Nephron (organoid): ENCODE measurements around the gene DAZ4.
"Not testable (repeated sequence)": the region's sequence is repeated elsewhere in the genome, so short reads cannot be mapped to it uniquely, and the experiment has no call there.

ENCODE experiments used
- H3K27ac Mint-ChIP-seq, 3 experiments: 2 replicates each; pipeline ENCODE4 v1.8.0; 2020; ENCODE audit warnings: mixed read lengths in 3 of 3, mild to moderate bottlenecking in 2 of 3, moderate library complexity in 1 of 3
- H3K27me3 Mint-ChIP-seq: 2 replicates; pipeline ENCODE4 v1.8.0; 2021; ENCODE audit warnings: low read depth, mild to moderate bottlenecking, moderate library complexity, mixed read lengths
- H3K36me3 Mint-ChIP-seq: 2 replicates; pipeline ENCODE4 v1.8.0; 2020; ENCODE audit warnings: low read depth, mixed read lengths
- H3K4me1 Mint-ChIP-seq: 2 replicates; pipeline ENCODE4 v1.8.0; 2020; ENCODE audit warnings: mixed read lengths
- H3K4me3 Mint-ChIP-seq, 3 experiments: 2 replicates each; pipeline ENCODE4 v1.8.0; 2020; ENCODE audit warnings: mild to moderate bottlenecking in 3 of 3, mixed read lengths in 3 of 3, moderate library complexity in 2 of 3
- H3K9me3 Mint-ChIP-seq: 2 replicates; pipeline ENCODE4 v1.8.0; 2020; ENCODE audit warnings: mixed read lengths

Gene DAZ4, protein sequence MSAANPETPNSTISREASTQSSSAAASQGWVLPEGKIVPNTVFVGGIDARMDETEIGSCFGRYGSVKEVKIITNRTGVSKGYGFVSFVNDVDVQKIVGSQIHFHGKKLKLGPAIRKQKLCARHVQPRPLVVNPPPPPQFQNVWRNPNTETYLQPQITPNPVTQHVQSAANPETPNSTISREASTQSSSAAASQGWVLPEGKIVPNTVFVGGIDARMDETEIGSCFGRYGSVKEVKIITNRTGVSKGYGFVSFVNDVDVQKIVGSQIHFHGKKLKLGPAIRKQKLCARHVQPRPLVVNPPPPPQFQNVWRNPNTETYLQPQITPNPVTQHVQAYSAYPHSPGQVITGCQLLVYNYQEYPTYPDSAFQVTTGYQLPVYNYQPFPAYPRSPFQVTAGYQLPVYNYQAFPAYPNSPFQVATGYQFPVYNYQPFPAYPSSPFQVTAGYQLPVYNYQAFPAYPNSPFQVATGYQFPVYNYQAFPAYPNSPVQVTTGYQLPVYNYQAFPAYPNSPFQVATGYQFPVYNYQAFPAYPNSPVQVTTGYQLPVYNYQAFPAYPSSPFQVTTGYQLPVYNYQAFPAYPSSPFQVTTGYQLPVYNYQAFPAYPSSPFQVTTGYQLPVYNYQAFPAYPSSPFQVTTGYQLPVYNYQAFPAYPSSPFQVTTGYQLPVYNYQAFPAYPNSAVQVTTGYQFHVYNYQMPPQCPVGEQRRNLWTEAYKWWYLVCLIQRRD

DNA sequence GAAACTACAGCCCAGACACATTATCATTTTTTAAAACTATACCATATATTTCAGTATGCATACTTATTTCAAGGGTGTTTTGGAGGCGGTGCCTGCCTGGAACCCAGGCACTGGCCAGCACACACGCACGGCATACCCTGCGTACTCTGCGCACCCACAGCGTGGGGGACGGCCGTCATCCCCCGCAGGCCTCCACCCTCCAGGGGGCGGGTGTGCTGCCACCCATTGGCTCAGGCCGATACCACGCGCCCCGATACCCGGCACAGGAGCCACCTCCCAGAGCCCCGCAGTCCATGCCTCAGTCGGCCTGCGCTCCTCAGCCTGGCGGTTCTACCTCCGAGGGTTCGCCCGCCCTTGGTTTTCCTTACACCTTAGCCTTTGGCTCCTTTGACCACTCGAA is at the start of gene DAZ4:
Gene DAZ4, plus strand, starts transcription at position 301 of the 400 bp plus-strand sequence. CDS start 208 bp downstream, outside the sequence.
- H3K36me3 Mint-ChIP-seq, H3K27ac Mint-ChIP-seq, H3K4me1 Mint-ChIP-seq, H3K27me3 Mint-ChIP-seq, H3K4me3 Mint-ChIP-seq, H3K9me3 Mint-ChIP-seq: not testable (repeated sequence)

DNA sequence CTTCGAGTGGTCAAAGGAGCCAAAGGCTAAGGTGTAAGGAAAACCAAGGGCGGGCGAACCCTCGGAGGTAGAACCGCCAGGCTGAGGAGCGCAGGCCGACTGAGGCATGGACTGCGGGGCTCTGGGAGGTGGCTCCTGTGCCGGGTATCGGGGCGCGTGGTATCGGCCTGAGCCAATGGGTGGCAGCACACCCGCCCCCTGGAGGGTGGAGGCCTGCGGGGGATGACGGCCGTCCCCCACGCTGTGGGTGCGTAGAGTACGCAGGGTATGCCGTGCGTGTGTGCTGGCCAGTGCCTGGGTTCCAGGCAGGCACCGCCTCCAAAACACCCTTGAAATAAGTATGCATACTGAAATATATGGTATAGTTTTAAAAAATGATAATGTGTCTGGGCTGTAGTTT is 20.4 kb upstream of the DAZ4 start, which contains the start of gene DAZ3:
Gene DAZ3, minus strand, starts transcription at position 101 of the 400 bp plus-strand sequence. CDS start 208 bp downstream, outside the sequence.
- H3K27me3 Mint-ChIP-seq, H3K27ac Mint-ChIP-seq, H3K4me3 Mint-ChIP-seq, H3K36me3 Mint-ChIP-seq, H3K4me1 Mint-ChIP-seq, H3K9me3 Mint-ChIP-seq: not testable (repeated sequence)

DNA sequence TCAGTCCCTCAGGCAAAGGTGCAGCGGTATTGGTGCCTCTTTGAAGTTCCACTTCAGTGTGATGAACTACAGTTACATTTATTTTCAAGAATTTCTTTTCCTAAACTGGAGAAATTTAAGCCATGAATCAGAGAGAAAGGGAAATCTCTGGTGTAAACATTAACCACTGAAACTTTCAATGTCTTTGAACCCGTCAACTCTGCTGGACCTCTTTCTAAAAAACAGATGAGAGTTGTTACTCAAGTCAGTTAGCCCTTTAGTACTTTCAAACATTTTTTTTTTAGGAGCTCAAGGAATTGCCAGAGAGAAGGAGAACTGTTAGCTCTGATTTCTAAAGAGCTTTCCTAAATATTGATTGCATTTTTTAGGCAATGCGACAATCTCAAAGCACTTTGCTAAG is 11.9 kb upstream of the DAZ4 start:
- not testable (repeated sequence) for H3K36me3 Mint-ChIP-seq, H3K4me1 Mint-ChIP-seq, H3K27ac Mint-ChIP-seq, H3K27me3 Mint-ChIP-seq, H3K9me3 Mint-ChIP-seq, H3K4me3 Mint-ChIP-seq

DNA sequence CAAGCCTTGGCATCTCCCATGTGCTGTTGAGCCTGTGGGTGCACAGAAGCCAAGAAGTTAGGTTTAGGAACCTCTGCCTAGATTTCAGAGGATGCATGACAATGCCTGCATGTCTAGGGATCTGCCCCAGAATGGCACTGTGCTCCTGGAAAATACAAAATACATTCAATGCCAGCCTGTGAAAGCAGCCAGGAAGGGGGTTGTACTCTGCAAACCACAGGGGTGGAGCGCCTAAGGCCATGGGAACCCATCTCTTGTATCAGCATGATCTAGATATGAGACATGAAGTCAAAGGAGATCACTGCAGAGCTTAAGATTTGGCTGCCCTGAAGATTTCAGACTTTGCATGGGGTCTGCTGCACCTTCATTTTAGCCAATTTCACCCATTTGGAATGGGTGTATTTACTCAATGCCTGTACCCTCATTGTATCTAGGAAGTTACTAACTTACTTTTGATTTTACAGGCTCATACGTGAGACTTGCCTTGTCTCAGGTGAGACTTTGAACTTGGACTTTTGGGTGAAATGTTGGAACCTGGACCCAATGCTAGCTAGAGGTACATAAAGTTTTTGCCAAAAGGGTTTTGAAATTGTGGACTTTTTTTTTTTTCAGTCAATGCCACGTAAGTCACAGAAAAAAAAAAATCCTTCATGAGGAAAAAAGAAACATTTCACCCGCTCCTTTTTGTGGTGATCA is 9.4 kb upstream of the DAZ4 start:
- H3K4me1 Mint-ChIP-seq, H3K9me3 Mint-ChIP-seq, H3K36me3 Mint-ChIP-seq, H3K27ac Mint-ChIP-seq, H3K4me3 Mint-ChIP-seq, H3K27me3 Mint-ChIP-seq: not testable (repeated sequence)

DNA sequence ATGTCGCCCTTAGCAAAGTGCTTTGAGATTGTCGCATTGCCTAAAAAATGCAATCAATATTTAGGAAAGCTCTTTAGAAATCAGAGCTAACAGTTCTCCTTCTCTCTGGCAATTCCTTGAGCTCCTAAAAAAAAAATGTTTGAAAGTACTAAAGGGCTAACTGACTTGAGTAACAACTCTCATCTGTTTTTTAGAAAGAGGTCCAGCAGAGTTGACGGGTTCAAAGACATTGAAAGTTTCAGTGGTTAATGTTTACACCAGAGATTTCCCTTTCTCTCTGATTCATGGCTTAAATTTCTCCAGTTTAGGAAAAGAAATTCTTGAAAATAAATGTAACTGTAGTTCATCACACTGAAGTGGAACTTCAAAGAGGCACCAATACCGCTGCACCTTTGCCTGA is 8.7 kb upstream of the DAZ4 start:
- not testable (repeated sequence) for H3K36me3 Mint-ChIP-seq, H3K27me3 Mint-ChIP-seq

More for the DNA sequence above, 8.7 kb upstream of the DAZ4 start:
- H3K9me3 Mint-ChIP-seq, H3K4me1 Mint-ChIP-seq, H3K4me3 Mint-ChIP-seq, H3K27ac Mint-ChIP-seq: not testable (repeated sequence)
